Transverse colon (tissue), 4 donors: ENCODE data around the gene FBXO21.

Experiments
- EP300 ChIP-seq: sonication (generic); formaldehyde crosslinking; IDR thresholded peaks from one replicate; pipeline ENCODE4 v1.6.1; 2017; ENCODE audit warnings: antibody characterized with exemption, low read depth
- POLR2A ChIP-seq: fragments of 450-650 bp; IDR thresholded peaks from one replicate; pipeline ENCODE4 v1.6.1; 2016; ENCODE audit warnings: antibody characterized with exemption, mild to moderate bottlenecking, moderate library complexity
- POLR2AphosphoS5 ChIP-seq, 3 donors: sonication (generic); formaldehyde crosslinking; IDR thresholded peaks; one replicate each; pipeline ENCODE4 v1.6.1; 2016; ENCODE audit warnings: antibody characterized with exemption in 3 of 3
- TF ChIP-seq, protein P1 (sequence below), 5 experiments: fragments of 200-600 bp in 3 of 5; fragments of 450-650 bp in 2 of 5; sonication (generic) in 3 of 5; IDR thresholded peaks; 1 replicate in 2 of 5; 2 replicates in 3 of 5; pipeline ENCODE4 v1.5.1; 2016 to 2017; ENCODE audit warnings: antibody characterized with exemption in 5 of 5, inconsistent platforms in 3 of 5, mild to moderate bottlenecking in 2 of 5, moderate library complexity in 1 of 5

GRCh38 chr12:117121441-117121840 lies 68.8 kb downstream of the FBXO21 start:
- TF ChIP-seq, protein P1, sequence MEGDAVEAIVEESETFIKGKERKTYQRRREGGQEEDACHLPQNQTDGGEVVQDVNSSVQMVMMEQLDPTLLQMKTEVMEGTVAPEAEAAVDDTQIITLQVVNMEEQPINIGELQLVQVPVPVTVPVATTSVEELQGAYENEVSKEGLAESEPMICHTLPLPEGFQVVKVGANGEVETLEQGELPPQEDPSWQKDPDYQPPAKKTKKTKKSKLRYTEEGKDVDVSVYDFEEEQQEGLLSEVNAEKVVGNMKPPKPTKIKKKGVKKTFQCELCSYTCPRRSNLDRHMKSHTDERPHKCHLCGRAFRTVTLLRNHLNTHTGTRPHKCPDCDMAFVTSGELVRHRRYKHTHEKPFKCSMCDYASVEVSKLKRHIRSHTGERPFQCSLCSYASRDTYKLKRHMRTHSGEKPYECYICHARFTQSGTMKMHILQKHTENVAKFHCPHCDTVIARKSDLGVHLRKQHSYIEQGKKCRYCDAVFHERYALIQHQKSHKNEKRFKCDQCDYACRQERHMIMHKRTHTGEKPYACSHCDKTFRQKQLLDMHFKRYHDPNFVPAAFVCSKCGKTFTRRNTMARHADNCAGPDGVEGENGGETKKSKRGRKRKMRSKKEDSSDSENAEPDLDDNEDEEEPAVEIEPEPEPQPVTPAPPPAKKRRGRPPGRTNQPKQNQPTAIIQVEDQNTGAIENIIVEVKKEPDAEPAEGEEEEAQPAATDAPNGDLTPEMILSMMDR (IDR thresholded peaks at IDR 0.05): no peak
- no peak for TF ChIP-seq POLR2A
- no peak for TF ChIP-seq POLR2AphosphoS5 (IDR thresholded peaks at IDR 0.05)
- no peak for TF ChIP-seq EP300
